Fibroblast of skin of right quadriceps (primary cell): ENCODE data around the gene CLP1.

Experiments used
- DNase-seq: peaks from one replicate; pipeline ENCODE4 v3.0.0-alpha.2; 2013

Gene CLP1

DNA sequence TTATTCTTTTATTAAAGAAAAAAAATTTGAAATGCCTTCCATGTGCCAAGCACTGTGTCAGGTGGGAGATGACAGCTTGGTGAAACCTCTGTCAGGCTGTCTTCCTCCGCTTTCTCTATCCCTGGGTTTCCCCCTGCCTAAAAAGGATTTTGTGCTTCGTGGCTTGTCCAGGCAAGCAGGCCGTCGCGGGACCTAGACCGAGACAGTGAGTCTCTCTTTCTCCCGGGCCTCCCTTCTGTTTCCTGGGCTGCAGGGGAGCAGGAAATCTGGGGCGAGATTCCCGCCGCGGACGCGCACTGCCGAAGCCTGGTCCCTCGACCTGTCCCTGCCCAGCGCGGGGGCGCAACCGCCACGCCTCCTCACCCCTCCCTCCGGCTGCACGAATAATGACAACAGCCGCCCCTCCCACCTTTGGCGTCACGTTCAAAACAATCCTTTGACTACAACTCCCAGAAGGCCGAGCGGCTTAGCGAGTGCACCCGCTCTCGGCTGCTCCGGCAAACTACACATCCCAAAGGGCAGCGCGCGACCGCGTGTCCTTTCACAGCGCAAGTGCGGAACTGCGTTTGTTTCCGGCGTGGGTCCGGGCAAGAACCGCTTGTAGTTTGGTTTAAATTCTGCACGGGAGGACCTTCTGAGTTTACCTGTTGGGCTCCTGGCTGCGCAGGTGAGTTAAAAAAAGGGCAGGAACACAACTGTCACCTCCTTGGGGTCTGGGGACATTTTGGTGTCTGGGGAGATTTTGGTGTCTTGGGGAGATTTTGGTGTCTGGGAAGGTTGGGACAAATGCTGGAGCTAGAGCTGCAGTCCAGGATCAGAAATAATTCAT lies at the start of gene CLP1:
Gene CLP1, plus strand, starts transcription at position 569 of the 829 bp plus-strand sequence. CDS start 1,715 bp downstream, outside the sequence.
- DNase-seq = peak; percentile 99

DNA sequence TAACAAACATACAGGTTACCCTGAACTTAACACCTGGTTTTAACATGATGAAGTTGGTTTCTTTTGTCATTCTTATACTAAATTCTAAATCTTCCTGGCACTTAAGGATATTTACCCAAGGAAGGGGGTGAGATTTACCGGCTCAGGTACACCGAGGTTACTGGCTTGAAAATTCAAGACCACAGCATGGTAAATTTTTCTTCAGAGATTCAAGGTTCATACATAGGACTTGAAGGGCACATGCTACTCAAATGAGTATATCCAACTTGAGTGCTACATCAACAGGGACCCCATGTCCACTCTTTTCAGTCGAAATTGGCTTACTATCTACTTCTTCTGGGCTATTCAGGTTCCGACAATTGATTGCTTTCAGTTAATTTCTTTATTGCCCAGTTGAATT lies 47.4 kb upstream of the CLP1 start:
- DNase-seq = no peak

- DNase-seq = no peak
These were observed 43.3 kb upstream of the CLP1 start for GRCh38 chr11:57614234-57614772.

- DNase-seq = no peak
These were observed 42.3 kb upstream of the CLP1 start for GRCh38 chr11:57615308-57615707.

DNA sequence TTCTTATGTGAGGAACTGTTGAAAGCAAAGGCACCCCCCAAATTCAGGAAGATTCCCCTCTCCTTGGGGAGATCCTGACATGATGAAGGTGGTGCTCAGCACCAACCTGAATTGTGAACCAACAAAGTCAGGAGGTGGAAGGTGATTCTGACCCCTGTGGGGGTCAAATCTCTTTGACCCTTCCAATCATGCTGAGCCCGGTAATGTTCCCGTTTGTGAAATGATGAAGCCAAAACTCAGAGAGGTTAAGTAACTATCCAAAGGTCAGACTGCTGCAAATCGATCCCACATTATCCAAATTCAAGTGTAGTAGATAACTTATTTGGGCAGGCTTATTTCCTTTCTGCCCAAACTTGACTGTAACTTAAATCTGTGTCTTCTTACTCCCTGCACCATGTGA lies 41.0 kb upstream of the CLP1 start:
- no peak for DNase-seq

DNA sequence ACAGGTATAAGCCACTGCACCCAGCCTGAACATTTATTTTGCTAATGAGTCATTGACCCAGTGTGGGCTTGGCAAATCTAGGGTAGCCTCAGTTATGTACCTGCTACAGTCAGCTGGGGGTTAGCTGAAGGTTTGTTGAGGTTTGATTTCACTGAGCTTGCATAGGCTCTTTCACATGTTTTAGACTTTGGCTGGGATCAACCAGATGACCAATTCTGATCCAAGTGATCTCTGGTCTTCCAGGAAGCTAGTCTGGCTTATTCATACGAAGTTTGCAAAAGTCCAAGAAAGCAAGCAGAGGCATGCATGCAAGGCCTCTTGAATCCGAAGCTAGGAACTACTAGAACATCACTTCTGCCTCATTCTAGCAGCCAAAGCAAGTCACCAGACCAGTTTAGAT lies 39.1 kb upstream of the CLP1 start:
- no peak for DNase-seq

DNA sequence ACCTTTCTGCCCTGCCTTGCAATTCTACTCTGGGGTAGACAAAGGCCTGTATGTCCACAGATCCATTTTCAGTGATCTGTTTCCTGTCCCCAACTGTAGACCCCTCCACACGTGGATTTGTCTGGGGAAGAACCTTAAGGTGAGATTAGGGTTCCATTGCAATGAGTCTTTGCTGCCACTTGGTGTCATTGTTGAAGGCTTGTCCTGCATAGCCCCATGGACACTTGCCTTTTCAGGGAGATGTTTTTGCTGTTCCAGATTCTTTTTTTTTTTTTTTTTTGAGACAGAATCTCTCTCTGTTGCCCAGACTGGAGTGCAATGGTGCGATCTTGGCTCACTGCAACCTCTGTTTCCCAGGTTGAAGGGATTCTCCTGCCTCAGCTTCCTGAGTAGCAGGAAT lies 38.2 kb upstream of the CLP1 start:
- no peak for DNase-seq

DNA sequence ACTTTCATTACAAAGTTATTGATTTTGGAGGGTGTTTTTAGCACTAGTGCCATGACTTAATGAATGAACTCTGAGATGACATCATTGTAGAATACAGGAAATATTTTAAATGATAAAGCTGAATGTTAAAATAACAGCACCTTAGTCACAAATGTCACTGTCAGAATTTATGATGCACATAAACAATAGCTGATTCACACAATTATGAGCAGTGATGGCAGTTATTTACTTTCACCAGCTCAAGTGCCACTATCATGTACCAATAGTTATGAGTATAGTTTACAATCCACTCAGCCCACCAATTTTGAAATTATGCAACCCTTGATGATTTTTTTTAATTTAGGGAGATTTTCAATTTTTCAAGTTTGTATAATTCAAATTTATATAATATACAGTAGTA lies 37.1 kb upstream of the CLP1 start:
- no peak for DNase-seq

DNA sequence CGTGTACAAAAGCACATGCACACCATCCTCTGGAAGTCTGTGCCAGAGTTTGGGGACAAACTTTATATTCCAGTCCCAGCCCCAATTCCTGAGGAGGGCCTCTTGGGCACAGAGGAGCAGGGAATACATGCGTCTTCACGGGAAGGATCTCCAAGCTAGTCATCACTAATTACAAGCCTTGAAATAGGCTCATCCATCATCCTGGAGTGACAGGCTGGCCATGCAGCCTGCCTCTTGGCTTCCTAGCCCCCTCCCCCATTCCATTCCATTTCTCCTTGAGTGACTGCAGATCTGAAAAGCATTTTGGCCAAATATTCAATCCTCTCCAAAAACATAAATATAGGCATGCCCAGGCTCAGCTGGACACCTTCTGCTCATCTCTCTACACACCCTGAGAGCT lies 35.3 kb upstream of the CLP1 start:
- no peak for DNase-seq

DNA sequence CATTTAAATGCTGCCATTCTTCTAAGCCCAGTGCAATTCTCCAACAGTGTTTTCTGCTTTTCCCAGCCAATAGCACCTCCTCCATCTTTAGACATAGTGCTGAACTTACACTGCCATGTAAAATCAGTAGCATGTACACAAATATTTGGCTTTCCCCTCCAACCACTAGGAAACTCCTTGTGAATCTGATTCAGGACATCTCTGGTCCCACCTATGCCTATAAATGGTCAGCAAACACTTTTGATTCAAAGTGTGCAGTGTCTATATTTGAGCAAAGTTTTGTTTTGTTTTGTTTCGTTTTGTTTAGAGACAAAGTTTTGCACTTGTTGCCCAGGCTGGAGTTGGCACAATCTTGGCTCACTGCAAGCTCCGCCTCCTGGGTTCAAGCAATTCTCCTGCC lies 32.7 kb upstream of the CLP1 start:
- no peak for DNase-seq

- no peak for DNase-seq
These were observed 30.7 kb upstream of the CLP1 start for GRCh38 chr11:57626895-57627294.

GRCh38 chr11:57630171-57630570 lies 27.4 kb upstream of the CLP1 start:
- no peak for DNase-seq

- no peak for DNase-seq
These were observed 25.4 kb upstream of the CLP1 start for GRCh38 chr11:57632116-57632515.

DNA sequence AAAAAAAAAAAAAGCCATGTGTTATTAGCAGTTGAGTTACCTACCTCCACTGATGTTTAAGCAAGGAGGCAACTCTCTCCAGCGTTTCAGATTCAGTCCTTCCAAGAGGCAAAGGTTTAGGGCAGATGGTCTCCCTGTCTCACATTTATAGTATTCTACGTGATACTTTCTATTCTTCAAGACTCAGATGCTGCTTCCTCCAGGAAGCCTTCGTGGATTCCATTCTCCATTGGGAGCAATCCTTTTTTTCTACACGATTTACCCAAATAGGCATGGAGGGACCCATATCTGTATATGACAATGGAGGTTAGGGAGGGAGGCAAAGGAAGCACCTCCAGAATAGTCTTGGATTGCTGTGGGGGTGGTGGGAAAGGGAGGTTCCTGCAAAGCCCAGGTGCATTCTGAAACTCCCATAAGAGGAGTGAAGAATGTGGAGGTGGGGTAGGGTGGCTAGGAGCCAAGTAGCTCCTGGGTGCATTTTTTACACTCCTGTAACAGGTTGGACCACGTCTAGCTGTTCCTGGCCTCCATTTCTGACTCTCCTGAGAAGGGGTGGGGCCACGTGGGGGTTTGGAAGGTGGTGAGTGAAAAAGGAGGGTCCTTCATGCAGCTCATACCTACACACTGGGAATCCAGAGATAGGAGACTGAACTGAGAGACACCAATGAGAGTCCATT lies 24.0 kb upstream of the CLP1 start:
- no peak for DNase-seq

DNA sequence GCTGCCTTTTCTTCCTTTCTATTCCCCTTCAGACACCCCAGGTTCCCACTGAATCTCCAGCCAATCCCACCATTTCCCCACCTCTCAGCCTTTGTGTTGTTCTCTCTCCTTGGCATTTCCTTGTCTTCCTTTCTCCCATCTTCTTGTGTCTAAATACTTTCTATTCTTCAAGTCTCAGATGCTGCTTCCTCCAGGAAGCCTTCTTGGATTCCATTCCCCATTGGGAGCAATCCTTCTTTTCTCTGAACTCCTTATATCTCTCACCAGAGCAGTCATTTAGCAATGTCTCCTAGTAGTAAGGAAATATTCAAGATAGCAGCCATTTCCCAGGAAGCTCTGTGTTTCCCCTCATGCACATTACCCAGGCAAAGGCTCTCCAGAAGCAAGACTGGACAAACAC lies 23.3 kb upstream of the CLP1 start:
- DNase-seq = no peak

DNA sequence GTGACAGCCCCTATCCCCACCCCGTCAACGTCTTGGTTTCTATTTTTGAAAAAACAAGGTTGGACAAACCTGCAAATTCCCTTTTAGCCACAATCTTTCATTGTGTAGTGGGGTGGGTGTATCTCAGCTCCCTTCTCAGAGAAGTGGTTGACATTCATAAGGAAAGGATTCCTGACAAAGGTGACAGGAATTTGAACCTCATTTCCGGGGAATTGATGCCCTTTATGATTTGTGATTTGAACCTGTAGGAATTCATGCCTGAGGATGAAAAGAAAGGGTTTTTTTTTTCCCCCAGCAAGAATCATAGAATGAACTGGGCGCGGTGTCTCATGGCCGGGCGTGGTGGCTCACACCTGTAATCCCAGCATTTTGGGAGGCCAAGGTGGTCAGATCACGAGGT lies 22.3 kb upstream of the CLP1 start:
- no peak for DNase-seq

DNA sequence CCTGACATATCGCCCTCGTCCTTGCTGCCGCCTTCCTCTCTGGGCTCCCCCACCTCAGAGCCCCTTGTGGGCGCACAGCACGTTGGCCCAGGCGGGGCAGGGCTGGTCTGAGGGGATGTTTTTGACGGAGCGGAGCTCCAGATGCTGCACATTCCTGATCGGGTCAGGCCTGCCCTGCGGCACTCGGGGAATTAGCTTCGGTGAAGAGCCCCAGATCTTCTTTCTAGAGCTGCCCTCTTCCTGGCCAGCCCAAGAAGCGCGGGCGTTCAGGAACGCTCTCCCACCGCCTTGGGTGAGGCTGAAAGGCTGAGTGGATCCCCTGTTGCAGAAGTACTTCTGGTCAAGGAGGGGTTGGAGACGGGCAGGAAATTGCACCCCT lies 19.9 kb upstream of the CLP1 start:
- DNase-seq = peak; percentile 52

DNA sequence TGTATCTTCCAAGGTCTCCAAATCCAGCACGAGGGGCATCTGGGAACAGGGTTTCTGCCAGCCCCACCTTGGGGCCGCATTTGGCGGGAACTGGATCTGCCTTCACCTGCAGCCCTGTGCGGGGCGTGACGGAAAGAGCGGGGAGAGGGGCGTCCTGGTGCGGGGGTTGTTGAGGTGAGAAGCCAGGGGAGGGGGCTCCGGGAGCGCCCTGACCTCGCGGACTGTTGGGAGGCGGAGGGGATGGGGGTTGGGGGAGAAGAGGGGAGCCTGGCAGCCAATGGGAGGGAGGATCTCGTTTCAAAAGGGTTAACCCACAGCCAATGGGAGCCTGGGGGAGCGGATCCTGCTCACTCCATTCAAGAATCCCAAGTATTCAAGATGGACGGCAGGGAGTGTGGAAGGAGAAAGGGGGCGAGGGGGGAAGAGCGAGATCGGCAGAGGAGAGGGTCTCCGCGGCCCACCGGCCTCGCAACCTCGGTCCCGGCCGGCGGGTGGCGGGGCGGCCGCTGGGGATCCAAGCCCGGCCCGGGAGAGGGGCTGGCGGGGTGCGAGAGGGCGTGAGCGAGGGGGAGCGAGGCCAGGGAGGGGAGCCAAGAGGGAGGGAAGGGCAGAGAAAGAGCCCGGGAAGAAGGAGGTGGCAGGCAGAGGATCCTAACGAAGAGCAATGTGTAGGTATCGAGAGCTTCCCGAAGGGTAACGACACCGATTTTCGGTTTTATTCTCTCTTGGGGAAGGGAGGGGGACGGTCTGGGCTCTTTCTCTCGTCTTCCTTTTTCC lies 19.4 kb upstream of the CLP1 start:
- DNase-seq = peak; percentile 92

GRCh38 chr11:57638811-57639320 lies 18.7 kb upstream of the CLP1 start:
- no peak for DNase-seq

DNA sequence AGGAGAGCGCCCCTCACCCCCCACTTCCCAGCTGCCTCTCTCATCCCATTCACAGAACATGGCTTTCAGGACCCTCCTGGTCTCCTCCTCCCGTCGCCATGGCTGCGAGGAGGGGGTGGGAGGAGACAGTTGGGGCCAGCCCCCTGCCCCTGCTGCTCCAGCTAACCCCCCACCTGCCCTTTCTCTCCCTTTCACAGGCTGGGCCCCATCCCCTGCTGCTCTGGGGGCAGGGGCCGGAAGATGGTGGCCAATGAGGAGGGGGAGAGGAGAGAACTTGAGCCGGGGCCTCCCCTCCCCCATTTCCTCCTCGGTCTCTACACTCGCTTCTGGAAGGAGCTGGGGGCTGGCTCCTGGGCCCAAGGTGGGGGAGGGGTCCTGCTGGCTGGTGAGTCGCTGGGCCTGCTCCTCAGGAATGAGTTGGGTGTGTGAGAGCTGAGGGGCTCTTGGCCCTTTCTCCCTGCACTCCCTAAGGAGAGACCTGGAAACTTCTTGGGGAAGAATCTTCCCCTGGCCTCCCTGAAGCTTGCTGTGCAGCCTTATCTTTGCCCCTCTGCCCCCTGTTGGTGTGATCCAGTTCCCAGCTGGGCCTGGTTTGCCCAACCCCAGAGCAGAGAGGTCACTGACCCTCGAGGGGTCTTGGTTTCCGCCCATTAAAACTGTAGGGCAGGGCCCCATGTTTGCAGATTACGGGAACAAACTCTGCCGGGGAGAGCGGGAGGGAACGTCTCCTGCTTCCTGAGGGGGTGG lies 18.1 kb upstream of the CLP1 start:
- DNase-seq = peak; percentile 98

DNA sequence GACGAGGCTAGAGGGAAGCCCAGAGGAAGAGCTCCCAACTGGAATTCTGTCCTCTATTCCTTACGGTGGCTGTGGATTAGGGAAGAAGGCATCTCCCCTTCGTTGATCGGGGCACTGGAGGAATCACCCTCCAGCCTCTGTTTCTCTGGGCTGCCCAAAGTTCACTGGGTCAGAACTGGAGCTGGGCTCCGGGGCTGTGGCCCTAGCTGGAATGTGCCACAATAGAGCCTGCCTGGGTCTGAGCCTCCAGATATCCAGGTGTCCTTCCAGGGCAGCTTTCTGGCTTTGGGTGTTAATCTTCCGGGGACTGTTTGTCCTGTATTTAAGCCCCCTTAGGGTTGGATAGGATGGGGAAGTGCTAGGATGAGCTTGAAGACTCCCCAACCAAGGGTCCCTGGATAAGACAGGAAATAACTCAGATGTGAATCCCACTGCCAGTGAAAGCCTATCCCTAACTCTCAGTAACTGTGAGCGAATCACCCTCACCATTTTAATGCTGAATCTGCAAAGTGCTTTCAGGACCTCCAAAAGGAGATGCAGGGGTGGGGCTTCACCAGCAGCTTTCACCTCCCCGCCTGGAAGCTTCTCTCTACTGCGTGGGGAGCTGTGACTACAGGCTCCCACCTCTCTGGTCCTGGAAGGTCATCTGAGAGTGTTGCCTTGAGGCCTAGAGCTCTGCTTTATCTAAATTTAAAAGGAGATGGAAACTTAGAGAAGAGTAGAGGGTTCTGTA lies 17.3 kb upstream of the CLP1 start:
- no peak for DNase-seq
